Mesothelial cell of epicardium (in vitro differentiated cells): ENCODE data around the gene CHST11. TPM values are rescaled to one million over a fixed set of nuclear protein-coding genes. Genes with fewer than 3 reads are reported as not detected.

Experiments used
- DNase-seq, 2 experiments: peaks; one replicate each; pipeline ENCODE4 v3.0.0; 2021; ENCODE audit warnings: low spot score in 2 of 2; ENCODE audit not compliant: unreplicated experiment in 2 of 2
- H3K27ac Mint-ChIP-seq: 2 replicates; pipeline ENCODE4 v1.8.0; 2021; ENCODE audit warnings: mixed read lengths
- H3K27me3 Mint-ChIP-seq: 2 replicates; pipeline ENCODE4 v1.8.0; 2021; ENCODE audit warnings: low read depth, mixed read lengths
- H3K36me3 Mint-ChIP-seq: 2 replicates; pipeline ENCODE4 v1.8.0; 2021; ENCODE audit warnings: mixed read lengths
- H3K4me1 Mint-ChIP-seq: 2 replicates; pipeline ENCODE4 v1.8.0; 2021; ENCODE audit warnings: mixed read lengths
- H3K4me3 Mint-ChIP-seq: 2 replicates; pipeline ENCODE4 v1.8.0; 2021; ENCODE audit warnings: mild to moderate bottlenecking, moderate library complexity, mixed read lengths
- H3K9me3 Mint-ChIP-seq: 2 replicates; pipeline ENCODE4 v1.8.0; 2021; ENCODE audit warnings: mixed read lengths
- CTCF ChIP-seq: fragments of 200-600 bp; sonication (generic); IDR thresholded peaks from one replicate; pipeline ENCODE4 v1.5.0; 2021; ENCODE audit warnings: antibody characterized with exemption; ENCODE audit not compliant: unreplicated experiment
- total RNA-seq: library from RNA; stranded (reverse); gene quantifications from 3 replicates; pipeline ENCODE4 v1.2.1, GENCODE V29; 2021

Gene CHST11
- total RNA-seq, 1 donor from 2014 or later: 15.0 TPM

GRCh38 chr12:104752881-104753280 is 296.1 kb downstream of the CHST11 start:
- DNase-seq: no peak
- no peak overlapping the region for H3K27ac Mint-ChIP-seq

GRCh38 chr12:104756901-104757300 is 300.2 kb downstream of the CHST11 start:
- no peak for TF ChIP-seq CTCF
- H3K36me3 Mint-ChIP-seq: no peaks in the 10 kb centered on the region
- H3K27ac Mint-ChIP-seq: no peak overlapping the region
- H3K4me1 Mint-ChIP-seq: no peaks in the 10 kb centered on the region
- H3K9me3 Mint-ChIP-seq: peaks cover 3% of the 10 kb centered on the region
- H3K4me3 Mint-ChIP-seq: no peak overlapping the region
- no peak for DNase-seq
- H3K27me3 Mint-ChIP-seq: peaks cover 3% of the 10 kb centered on the region

More at GRCh38 chr12:104752881-104753280, 296.1 kb downstream of the CHST11 start:
- H3K4me3 Mint-ChIP-seq: no peak overlapping the region
- TF ChIP-seq CTCF: no peak
- H3K27me3 Mint-ChIP-seq: no peaks in the 10 kb centered on the region
- H3K9me3 Mint-ChIP-seq: no peaks in the 10 kb centered on the region
- peaks cover 4% of the 10 kb centered on the region for H3K4me1 Mint-ChIP-seq
- no peaks in the 10 kb centered on the region for H3K36me3 Mint-ChIP-seq

GRCh38 chr12:104758771-104759170 is 302.0 kb downstream of the CHST11 start:
- Mint-ChIP-seq H3K4me1 (no peaks in the 10 kb centered on the region), H3K9me3 (peaks cover 3% of the 10 kb centered on the region), H3K36me3 (no peaks in the 10 kb centered on the region), H3K27me3 (peaks cover 3% of the 10 kb centered on the region), H3K4me3 (no peak overlapping the region), H3K27ac (no peak overlapping the region)
- TF ChIP-seq CTCF: no peak
- DNase-seq: no peak

GRCh38 chr12:104761091-104761490 is 304.3 kb downstream of the CHST11 start:
- no peak overlapping the region for H3K4me3 Mint-ChIP-seq
- peaks cover 3% of the 10 kb centered on the region for H3K27me3 Mint-ChIP-seq
- no peak overlapping the region for H3K27ac Mint-ChIP-seq
- no peak for DNase-seq
- H3K4me1 Mint-ChIP-seq: no peaks in the 10 kb centered on the region
- peaks cover 3% of the 10 kb centered on the region for H3K9me3 Mint-ChIP-seq
- TF ChIP-seq CTCF: no peak
- no peaks in the 10 kb centered on the region for H3K36me3 Mint-ChIP-seq

- H3K36me3 Mint-ChIP-seq: no peaks in the 10 kb centered on the region
- no peaks in the 10 kb centered on the region for H3K4me1 Mint-ChIP-seq
- peaks cover 3% of the 10 kb centered on the region for H3K27me3 Mint-ChIP-seq
- no peak overlapping the region for H3K4me3 Mint-ChIP-seq
- H3K27ac Mint-ChIP-seq: no peak overlapping the region
- TF ChIP-seq CTCF: no peak
- no peak for DNase-seq
- peaks cover 3% of the 10 kb centered on the region for H3K9me3 Mint-ChIP-seq
These were observed 304.9 kb downstream of the CHST11 start for GRCh38 chr12:104761611-104762010.
